Measurements from ENCODE around the gene TUBGCP4. TPM values are rescaled to one million over a fixed set of nuclear protein-coding genes. Genes with fewer than 3 reads are reported as not detected.
A peak's percentile ranks its signal among the peaks of the same experiment; 100 is the strongest.

TUBGCP4 gene
- polyA plus RNA-seq, 1 of the 3 experiments (the other 2 are of a cell fraction) = 6.6 TPM

- TF ChIP-seq, protein P1, sequence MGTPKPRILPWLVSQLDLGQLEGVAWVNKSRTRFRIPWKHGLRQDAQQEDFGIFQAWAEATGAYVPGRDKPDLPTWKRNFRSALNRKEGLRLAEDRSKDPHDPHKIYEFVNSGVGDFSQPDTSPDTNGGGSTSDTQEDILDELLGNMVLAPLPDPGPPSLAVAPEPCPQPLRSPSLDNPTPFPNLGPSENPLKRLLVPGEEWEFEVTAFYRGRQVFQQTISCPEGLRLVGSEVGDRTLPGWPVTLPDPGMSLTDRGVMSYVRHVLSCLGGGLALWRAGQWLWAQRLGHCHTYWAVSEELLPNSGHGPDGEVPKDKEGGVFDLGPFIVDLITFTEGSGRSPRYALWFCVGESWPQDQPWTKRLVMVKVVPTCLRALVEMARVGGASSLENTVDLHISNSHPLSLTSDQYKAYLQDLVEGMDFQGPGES (IDR thresholded peaks at IDR 0.05; ENCODE audit: low read depth, low read length) = no peak
- TF ChIP-seq, protein P2, sequence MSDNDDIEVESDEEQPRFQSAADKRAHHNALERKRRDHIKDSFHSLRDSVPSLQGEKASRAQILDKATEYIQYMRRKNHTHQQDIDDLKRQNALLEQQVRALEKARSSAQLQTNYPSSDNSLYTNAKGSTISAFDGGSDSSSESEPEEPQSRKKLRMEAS (IDR thresholded peaks at IDR 0.05; ENCODE audit: low read depth) = peak; percentile 88
- peak; percentile 68 for TF ChIP-seq NRF1 (IDR thresholded peaks at IDR 0.05; ENCODE audit: low read depth, low read length)
- TF ChIP-seq, protein P3, sequence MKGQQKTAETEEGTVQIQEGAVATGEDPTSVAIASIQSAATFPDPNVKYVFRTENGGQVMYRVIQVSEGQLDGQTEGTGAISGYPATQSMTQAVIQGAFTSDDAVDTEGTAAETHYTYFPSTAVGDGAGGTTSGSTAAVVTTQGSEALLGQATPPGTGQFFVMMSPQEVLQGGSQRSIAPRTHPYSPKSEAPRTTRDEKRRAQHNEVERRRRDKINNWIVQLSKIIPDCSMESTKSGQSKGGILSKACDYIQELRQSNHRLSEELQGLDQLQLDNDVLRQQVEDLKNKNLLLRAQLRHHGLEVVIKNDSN (IDR thresholded peaks at IDR 0.05; ENCODE audit: borderline replicate concordance, low read depth) = no peak
- no peak for TF ChIP-seq NFIC (IDR thresholded peaks at IDR 0.05; ENCODE audit: borderline replicate concordance)
- no peak for TF ChIP-seq EZH2phosphoT487 (IDR thresholded peaks at IDR 0.05; ENCODE audit: borderline replicate concordance, low read depth)
- TF ChIP-seq, protein P4, sequence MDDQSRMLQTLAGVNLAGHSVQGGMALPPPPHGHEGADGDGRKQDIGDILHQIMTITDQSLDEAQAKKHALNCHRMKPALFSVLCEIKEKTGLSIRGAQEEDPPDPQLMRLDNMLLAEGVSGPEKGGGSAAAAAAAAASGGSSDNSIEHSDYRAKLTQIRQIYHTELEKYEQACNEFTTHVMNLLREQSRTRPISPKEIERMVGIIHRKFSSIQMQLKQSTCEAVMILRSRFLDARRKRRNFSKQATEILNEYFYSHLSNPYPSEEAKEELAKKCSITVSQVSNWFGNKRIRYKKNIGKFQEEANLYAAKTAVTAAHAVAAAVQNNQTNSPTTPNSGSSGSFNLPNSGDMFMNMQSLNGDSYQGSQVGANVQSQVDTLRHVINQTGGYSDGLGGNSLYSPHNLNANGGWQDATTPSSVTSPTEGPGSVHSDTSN (IDR thresholded peaks at IDR 0.05) = no peak
- peak; percentile 92 for TF ChIP-seq GABPA (IDR thresholded peaks at IDR 0.05; ENCODE audit: low read depth)
- TF ChIP-seq SMC3 (IDR thresholded peaks at IDR 0.05; ENCODE audit: low read depth, low read length) = no peak
- TF ChIP-seq ZBTB33 (IDR thresholded peaks at IDR 0.05; ENCODE audit: borderline replicate concordance, low read depth) = no peak
- peak in 1 of 2 experiments; percentile 26; a peak in 1 of 4 replicates for TF ChIP-seq EP300 (IDR thresholded peaks at IDR 0.05; ENCODE audit: borderline replicate concordance in 1 of 2, low read depth in 1 of 2, low read length in 1 of 2)
- TF ChIP-seq TCF12 (IDR thresholded peaks at IDR 0.05) = no peak; the same call in 1 of the 2 replicates
- no peak; the same call in 1 of the 2 replicates for TF ChIP-seq RFX5 (IDR thresholded peaks at IDR 0.05; ENCODE audit: low read length)
- TF ChIP-seq MEF2A (IDR thresholded peaks at IDR 0.05; ENCODE audit: borderline replicate concordance, low read depth) = no peak
- TF ChIP-seq TEAD4 (IDR thresholded peaks at IDR 0.05; ENCODE audit: borderline replicate concordance, insufficient read depth) = peak; percentile 87
- no peak for TF ChIP-seq RAD21 (IDR thresholded peaks at IDR 0.05; ENCODE audit: low read length)
Measured at GRCh38 chr15:43329960-43330779, 40.7 kb upstream of the TUBGCP4 start, which contains the start of gene LCMT2 (continued).
